PC-9 (cell line): ENCODE results near the gene CBLB. TPM values are rescaled to one million over a fixed set of nuclear protein-coding genes. Genes with fewer than 3 reads are reported as not detected.

Source experiments
- BruUV-seq: library from RNA; stranded (reverse); fragments of 400-500 nt; replicated peaks from 2 replicates; lab custom pipeline; 2021; lab: Mats Ljungman, UMichigan
- CTCF ChIA-PET: fragments of 300-600 bp; sonication (Branson Sonifier 250); formaldehyde crosslinking; loops from one replicate; lab custom pipeline; 2022; ENCODE audit warnings: antibody characterized with exemption; lab: Charles Lee
- POLR2A ChIA-PET: fragments of 300-600 bp; sonication (Branson Sonifier 250); formaldehyde crosslinking; loops from one replicate; lab custom pipeline; 2022; ENCODE audit warnings: antibody characterized with exemption; ENCODE audit not compliant: unreplicated experiment; lab: Charles Lee
- DNase-seq, 2 experiments: peaks; one replicate each; pipeline versions ENCODE4 v3.0.0 to v3.0.0-alpha.2; 2015 to 2022; ENCODE audit warnings: mixed read lengths in 1 of 2
- H2AFZ ChIP-seq: fragments of 200-600 bp; sonication (generic); 2 replicates; pipeline ENCODE4 v1.8.1; 2017; ENCODE audit warnings: antibody characterized with exemption
- H3F3A ChIP-seq: fragments of 200-600 bp; sonication (generic); 2 replicates; pipeline ENCODE4 v1.8.1; 2017; ENCODE audit warnings: antibody characterized with exemption, mild to moderate bottlenecking, low read depth; ENCODE audit not compliant: insufficient read depth
- H3K27ac ChIP-seq: fragments of 200-600 bp; sonication (generic); 2 replicates; pipeline ENCODE4 v1.6.1; 2016; ENCODE audit warnings: mixed run types
- H3K27me3 ChIP-seq: fragments of 200-600 bp; sonication (generic); 2 replicates; pipeline ENCODE4 v1.6.1; 2016; ENCODE audit warnings: low read depth, mixed run types; ENCODE audit not compliant: insufficient read depth
- H3K36me3 ChIP-seq: fragments of 200-600 bp; sonication (generic); 2 replicates; pipeline ENCODE4 v1.6.1; 2016; ENCODE audit warnings: low read depth, mixed run types
- H3K4me1 ChIP-seq: fragments of 200-600 bp; sonication (generic); replicated peaks from 2 replicates; pipeline ENCODE4 v1.6.1; 2016; ENCODE audit warnings: mixed run types; ENCODE audit not compliant: insufficient read depth
- H3K4me2 ChIP-seq: fragments of 200-600 bp; sonication (generic); 2 replicates; pipeline ENCODE4 v1.6.1; 2017; ENCODE audit warnings: mixed run types
- H3K4me3 ChIP-seq: fragments of 200-600 bp; sonication (generic); 2 replicates; pipeline ENCODE4 v1.6.1; 2016; ENCODE audit warnings: mixed run types
- H3K79me2 ChIP-seq: fragments of 200-600 bp; sonication (generic); 2 replicates; pipeline ENCODE4 v1.6.1; 2017; ENCODE audit warnings: low read depth, mixed run types
- H3K9me2 ChIP-seq: fragments of 200-600 bp; sonication (generic); 2 replicates; pipeline ENCODE4 v1.8.1; 2017; ENCODE audit warnings: mild to moderate bottlenecking; ENCODE audit not compliant: insufficient read depth
- H3K9me3 ChIP-seq: fragments of 200-600 bp; sonication (generic); 2 replicates; pipeline ENCODE4 v1.8.1; 2016; ENCODE audit warnings: low read depth; ENCODE audit not compliant: insufficient read depth
- H4K20me1 ChIP-seq: fragments of 200-600 bp; sonication (generic); 2 replicates; pipeline ENCODE4 v1.8.1; 2017; ENCODE audit not compliant: insufficient read depth
- EZH2 ChIP-seq: fragments of 200-600 bp; sonication (generic); IDR thresholded peaks from 2 replicates; pipeline ENCODE4 v1.8.0; 2017; ENCODE audit warnings: antibody characterized with exemption, low read depth
- intact Hi-C: fragments of 100-400 bp; cut with micrococcal nuclease; formaldehyde crosslinking; loops from one replicate; pipeline ENCODE4 v1.10.0; 2022; ENCODE audit not compliant: unreplicated experiment
- total RNA-seq: library from RNA; stranded (reverse); gene quantifications from 2 replicates; pipeline ENCODE4 v1.2.3, GENCODE V29; 2021
- TF ChIP-seq, protein P1 (sequence below): fragments of 200-600 bp; sonication (generic); conservative IDR thresholded peaks from 2 replicates; pipeline ENCODE4 v1.6.1; 2017; ENCODE audit warnings: mixed run types, antibody characterized with exemption, mild to moderate bottlenecking, moderate library complexity

The CBLB gene
- total RNA-seq, 1 experiment from 2014 or later: 44.0 TPM

DNA sequence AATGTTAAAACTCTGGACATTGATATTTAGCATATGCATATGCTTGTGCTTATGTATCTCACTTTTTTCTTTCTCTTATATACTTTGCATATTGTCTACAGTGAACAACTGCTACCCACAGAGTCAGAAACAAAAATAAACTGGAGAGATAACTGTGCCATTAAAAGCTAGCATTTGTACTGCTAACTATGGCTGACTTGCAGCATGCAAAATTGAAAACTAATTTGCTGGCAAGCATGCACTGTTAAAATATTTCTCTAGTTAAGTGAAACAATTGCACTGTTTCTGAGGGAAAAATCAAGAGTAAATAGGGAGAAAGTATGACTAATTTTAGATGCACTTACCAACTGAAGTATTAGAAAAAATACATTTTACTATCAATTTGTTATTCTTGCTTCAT lies 177.8 kb downstream of the CBLB start:
- CTCF ChIA-PET: no interaction called here
- no peaks in the 10 kb centered on the region for H3K9me3 ChIP-seq
- no TSS peak for BruUV-seq
- H3K36me3 ChIP-seq: peaks cover 15% of the 10 kb centered on the region; the same call in 1 of the 2 replicates
- no peaks in the 10 kb centered on the region for H3K9me2 ChIP-seq
- H3K4me1 ChIP-seq: no peaks in the 10 kb centered on the region
- no peak overlapping the region for H2AFZ ChIP-seq
- H3K79me2 ChIP-seq: no peaks in the 10 kb centered on the region
- intact Hi-C loops: no loop called here
- no peak for DNase-seq
- H3K27ac ChIP-seq: no peak overlapping the region
- H3K4me3 ChIP-seq: no peak overlapping the region
- H4K20me1 ChIP-seq: no peaks in the 10 kb centered on the region
- POLR2A ChIA-PET: no interaction called here
- H3K27me3 ChIP-seq: no peaks in the 10 kb centered on the region
- H3F3A ChIP-seq: no peaks in the 10 kb centered on the region
- TF ChIP-seq, protein P1, sequence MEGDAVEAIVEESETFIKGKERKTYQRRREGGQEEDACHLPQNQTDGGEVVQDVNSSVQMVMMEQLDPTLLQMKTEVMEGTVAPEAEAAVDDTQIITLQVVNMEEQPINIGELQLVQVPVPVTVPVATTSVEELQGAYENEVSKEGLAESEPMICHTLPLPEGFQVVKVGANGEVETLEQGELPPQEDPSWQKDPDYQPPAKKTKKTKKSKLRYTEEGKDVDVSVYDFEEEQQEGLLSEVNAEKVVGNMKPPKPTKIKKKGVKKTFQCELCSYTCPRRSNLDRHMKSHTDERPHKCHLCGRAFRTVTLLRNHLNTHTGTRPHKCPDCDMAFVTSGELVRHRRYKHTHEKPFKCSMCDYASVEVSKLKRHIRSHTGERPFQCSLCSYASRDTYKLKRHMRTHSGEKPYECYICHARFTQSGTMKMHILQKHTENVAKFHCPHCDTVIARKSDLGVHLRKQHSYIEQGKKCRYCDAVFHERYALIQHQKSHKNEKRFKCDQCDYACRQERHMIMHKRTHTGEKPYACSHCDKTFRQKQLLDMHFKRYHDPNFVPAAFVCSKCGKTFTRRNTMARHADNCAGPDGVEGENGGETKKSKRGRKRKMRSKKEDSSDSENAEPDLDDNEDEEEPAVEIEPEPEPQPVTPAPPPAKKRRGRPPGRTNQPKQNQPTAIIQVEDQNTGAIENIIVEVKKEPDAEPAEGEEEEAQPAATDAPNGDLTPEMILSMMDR: no peak
- TF ChIP-seq EZH2: no peak
- H3K4me2 ChIP-seq: no peak overlapping the region

DNA sequence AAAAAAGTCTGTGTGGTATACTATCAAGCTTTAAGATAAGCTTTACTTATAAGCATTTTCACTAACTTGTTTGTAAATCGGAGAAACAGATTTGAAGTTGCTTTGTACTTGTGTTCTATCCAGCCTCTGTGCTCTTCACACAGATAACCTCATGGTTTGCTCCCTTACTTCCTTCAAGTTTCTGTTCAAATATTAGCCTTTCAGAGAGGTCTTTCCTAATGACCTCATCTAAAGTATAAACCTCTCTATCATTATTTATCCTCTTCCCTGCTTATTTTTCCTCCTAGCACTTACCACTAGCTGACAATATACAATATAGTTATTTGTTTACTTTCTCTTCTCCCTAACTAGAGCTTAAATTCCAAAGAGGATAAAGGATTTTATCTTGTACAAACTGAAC lies 180.0 kb downstream of the CBLB start:
- Histone ChIP-seq H3K36me3 (peaks cover 15% of the 10 kb centered on the region; the same call in 1 of the 2 replicates), H3K9me3 (no peaks in the 10 kb centered on the region), H2AFZ (no peak overlapping the region), H3K4me3 (no peak overlapping the region), H3K4me1 (no peaks in the 10 kb centered on the region), H4K20me1 (no peaks in the 10 kb centered on the region), H3K9me2 (no peaks in the 10 kb centered on the region), H3K4me2 (no peak overlapping the region), H3K27ac (no peak overlapping the region), H3K27me3 (no peaks in the 10 kb centered on the region), H3K79me2 (no peaks in the 10 kb centered on the region), H3F3A (no peaks in the 10 kb centered on the region)
- TF ChIP-seq, protein P1: no peak
- no peak for TF ChIP-seq EZH2
- POLR2A ChIA-PET: interaction anchor here (0.5 kb wide), 1 partner anchor 179 kb away, joined by 9 read pairs; no protein-coding TSS in a partner anchor
- BruUV-seq: no TSS peak
- DNase-seq: no peak
- CTCF ChIA-PET: interaction anchor here (0.6 to 0.7 kb wide), 3 partner anchors 921 to 1302 kb away, joined by 3 to 4 read pairs (median 3); no protein-coding TSS in a partner anchor
- intact Hi-C loops: loop anchor here (5.0 kb wide), 2 partner anchors 518 to 643 kb away; no protein-coding TSS in a partner anchor

DNA sequence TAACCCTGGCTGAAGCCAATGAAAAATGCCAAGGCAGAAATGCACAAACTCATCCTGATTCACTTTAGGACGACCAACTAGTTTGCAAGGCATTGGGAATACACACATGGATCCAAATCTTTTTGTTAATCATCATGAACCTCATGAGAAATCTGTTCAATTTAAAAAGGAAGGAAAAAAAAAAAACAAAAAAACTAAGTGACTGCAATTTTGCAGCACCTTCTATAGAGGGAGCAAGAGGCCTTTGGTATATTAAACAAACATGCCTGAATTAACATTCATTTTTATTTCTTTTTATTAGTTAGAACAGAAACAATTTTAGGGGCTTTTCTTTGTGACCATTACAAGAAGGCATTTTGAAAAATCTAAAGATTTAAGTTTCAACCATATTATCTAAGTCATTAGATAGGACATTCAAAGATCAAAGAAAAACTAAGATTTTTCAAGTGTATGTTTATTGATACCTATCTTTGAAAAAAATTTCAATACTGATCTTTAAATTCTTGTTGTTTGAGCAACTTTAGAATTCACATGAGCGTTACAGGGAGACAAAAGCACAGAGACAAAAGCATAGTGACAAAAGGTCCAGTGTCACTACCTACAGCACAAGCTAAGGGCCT lies 182.4 kb downstream of the CBLB start:
- no peak for TF ChIP-seq EZH2
- TF ChIP-seq, protein P1: peak; percentile 97
- peak in 1 of 2 experiments; percentile 62 for DNase-seq
- intact Hi-C loops: loop anchor here (1.0 to 5.0 kb wide), 4 partner anchors 521 to 1378 kb away; no protein-coding TSS in a partner anchor

More for the DNA sequence above, 182.4 kb downstream of the CBLB start:
- Histone ChIP-seq H3K9me3 (no peaks in the 10 kb centered on the region), H3K36me3 (0 out of 2 replicates have a peak, but pooled peaks cover 7% of the 10 kb centered on the region), H3K4me1 (no peaks in the 10 kb centered on the region), H3K4me3 (no peak overlapping the region), H3K4me2 (no peak overlapping the region), H3K9me2 (no peaks in the 10 kb centered on the region), H3K27ac (no peak overlapping the region), H3K79me2 (no peaks in the 10 kb centered on the region), H4K20me1 (no peaks in the 10 kb centered on the region), H3K27me3 (no peaks in the 10 kb centered on the region), H2AFZ (no peak overlapping the region), H3F3A (no peaks in the 10 kb centered on the region)
- no TSS peak for BruUV-seq
- POLR2A ChIA-PET: interaction anchor here (0.6 kb wide), 1 partner anchor 12 kb away, joined by 6 read pairs; no protein-coding TSS in a partner anchor
- CTCF ChIA-PET: no interaction called here
